WTC11 (cell line): ENCODE measurements around the gene NACC2. TPM values are rescaled to one million over a fixed set of nuclear protein-coding genes. Genes with fewer than 3 reads are reported as not detected.

ENCODE experiments used
- ATAC-seq: fragments of 200-7000 bp; cut with Tn5 transposase; 2 replicates; pipeline ENCODE4 v1.10.0; 2021; ENCODE audit warnings: mild to moderate bottlenecking, moderate library complexity
- CTCF ChIA-PET: fragments of 300-600 bp; sonication (Branson Sonifier 250); formaldehyde crosslinking; loops from one replicate; lab custom pipeline; 2021; ENCODE audit warnings: antibody characterized with exemption; lab: Charles Lee
- POLR2A ChIA-PET: fragments of 350-600 bp; sonication (Branson Sonifier 250); formaldehyde crosslinking; loops from one replicate; lab custom pipeline; 2021; ENCODE audit warnings: antibody characterized with exemption; lab: Charles Lee
- DNase-seq: peaks from one replicate; pipeline ENCODE4 v3.0.0; 2021; ENCODE audit warnings: low spot score
- H3K27ac Mint-ChIP-seq: 2 replicates; pipeline ENCODE4 v1.8.0; 2021; ENCODE audit warnings: mixed read lengths
- H3K27me3 Mint-ChIP-seq: 2 replicates; pipeline ENCODE4 v1.8.0; 2021; ENCODE audit warnings: low read depth, mild to moderate bottlenecking, moderate library complexity, mixed read lengths
- H3K36me3 Mint-ChIP-seq: 2 replicates; pipeline ENCODE4 v1.8.0; 2021; ENCODE audit warnings: mixed read lengths
- H3K4me1 Mint-ChIP-seq: 2 replicates; pipeline ENCODE4 v1.8.0; 2022; ENCODE audit warnings: mixed read lengths
- H3K4me3 Mint-ChIP-seq: 2 replicates; pipeline ENCODE4 v1.8.0; 2021; ENCODE audit warnings: mild to moderate bottlenecking, moderate library complexity, mixed read lengths
- H3K9me3 Mint-ChIP-seq: 2 replicates; pipeline ENCODE4 v1.8.0; 2021; ENCODE audit warnings: mixed read lengths
- CREM ChIP-seq: sonication (generic); formaldehyde crosslinking; IDR thresholded peaks from 2 replicates; pipeline ENCODE4 v1.8.1; 2022; ENCODE audit warnings: mild to moderate bottlenecking, missing genetic modification reagents, moderate library complexity
- CTCF ChIP-seq: fragments of 200-600 bp; IDR thresholded peaks from 2 replicates; pipeline ENCODE4 v1.8.0; 2022; ENCODE audit warnings: antibody characterized with exemption
- EMX1 ChIP-seq: fragments of 250-450 bp; sonication (Bioruptor Pico); IDR thresholded peaks from 2 replicates; pipeline ENCODE4 v1.8.0; 2021; ENCODE audit warnings: mild to moderate bottlenecking
- ESRRA ChIP-seq: sonication (generic); formaldehyde crosslinking; IDR thresholded peaks from 2 replicates; pipeline ENCODE4 v1.8.1; 2022; ENCODE audit warnings: mild to moderate bottlenecking, missing genetic modification reagents, borderline replicate concordance
- FOXP1 ChIP-seq: sonication (generic); formaldehyde crosslinking; IDR thresholded peaks from 2 replicates; pipeline ENCODE4 v1.8.0; 2022; ENCODE audit warnings: missing genetic modification reagents, mild to moderate bottlenecking, moderate library complexity, borderline replicate concordance
- GTF2I ChIP-seq: fragments of 250-450 bp; sonication (Bioruptor Pico); conservative IDR thresholded peaks from 2 replicates; pipeline ENCODE4 v1.4.0; 2021; ENCODE audit warnings: mild to moderate bottlenecking
- IRF2 ChIP-seq: sonication (generic); formaldehyde crosslinking; IDR thresholded peaks from 2 replicates; pipeline ENCODE4 v1.8.0; 2022; ENCODE audit warnings: low read depth, missing genetic modification reagents, borderline replicate concordance
- MYBL2 ChIP-seq: sonication (generic); formaldehyde crosslinking; IDR thresholded peaks from 2 replicates; pipeline ENCODE4 v1.8.1; 2023; ENCODE audit warnings: mild to moderate bottlenecking, moderate library complexity, missing genetic modification reagents
- NFE2L1 ChIP-seq: sonication (generic); formaldehyde crosslinking; IDR thresholded peaks from 2 replicates; pipeline ENCODE4 v1.8.1; 2023; ENCODE audit warnings: missing genetic modification reagents
- NR1H2 ChIP-seq: sonication (generic); formaldehyde crosslinking; IDR thresholded peaks from 2 replicates; pipeline ENCODE4 v1.9.0; 2021; ENCODE audit warnings: mild to moderate bottlenecking, moderate library complexity, missing genetic modification reagents
- NR2C2 ChIP-seq: sonication (generic); formaldehyde crosslinking; IDR thresholded peaks from 2 replicates; pipeline ENCODE4 v1.8.0; 2022; ENCODE audit warnings: mild to moderate bottlenecking, missing genetic modification reagents
- SOX15 ChIP-seq: fragments of 250-450 bp; sonication (Bioruptor Pico); IDR thresholded peaks from 2 replicates; pipeline ENCODE4 v1.9.0; 2021; ENCODE audit warnings: mild to moderate bottlenecking
- TCF7 ChIP-seq: sonication (generic); formaldehyde crosslinking; IDR thresholded peaks from 2 replicates; pipeline ENCODE4 v1.8.0; 2022; ENCODE audit warnings: mild to moderate bottlenecking, low read depth, missing genetic modification reagents, moderate library complexity
- ZNF121 ChIP-seq: sonication (generic); formaldehyde crosslinking; IDR thresholded peaks from 2 replicates; pipeline ENCODE4 v1.8.0; 2023; ENCODE audit warnings: missing genetic modification reagents
- ZNF219 ChIP-seq: sonication (generic); formaldehyde crosslinking; IDR thresholded peaks from 2 replicates; pipeline ENCODE4 v1.8.0; 2023; ENCODE audit warnings: missing genetic modification reagents, mild to moderate bottlenecking, borderline replicate concordance
- ZNF232 ChIP-seq: sonication (generic); formaldehyde crosslinking; IDR thresholded peaks from 2 replicates; pipeline ENCODE4 v1.8.0; 2022; ENCODE audit warnings: mild to moderate bottlenecking, missing genetic modification reagents
- ZNF281 ChIP-seq: sonication (generic); formaldehyde crosslinking; IDR thresholded peaks from 2 replicates; pipeline ENCODE4 v1.8.0; 2023; ENCODE audit warnings: mild to moderate bottlenecking, missing genetic modification reagents
- ZNF317 ChIP-seq: sonication (generic); formaldehyde crosslinking; IDR thresholded peaks from 2 replicates; pipeline ENCODE4 v1.8.1; 2023; ENCODE audit warnings: low read depth, mild to moderate bottlenecking, moderate library complexity, missing genetic modification reagents, borderline replicate concordance
- ZNF416 ChIP-seq: fragments of 250-450 bp; sonication (Bioruptor Pico); IDR thresholded peaks from 2 replicates; pipeline ENCODE4 v1.9.0; 2021; ENCODE audit warnings: mild to moderate bottlenecking, inconsistent platforms
- ZNF423 ChIP-seq: fragments of 250-450 bp; sonication (Bioruptor Pico); IDR thresholded peaks from 2 replicates; pipeline ENCODE4 v2.1.2; 2022; ENCODE audit warnings: mild to moderate bottlenecking, moderate library complexity
- ZSCAN18 ChIP-seq: fragments of 250-450 bp; sonication (Bioruptor Pico); IDR thresholded peaks from 2 replicates; pipeline ENCODE4 v2.1.2; 2022; ENCODE audit warnings: mild to moderate bottlenecking, moderate library complexity
- total RNA-seq: library from RNA; stranded (reverse); gene quantifications from 3 replicates; pipeline ENCODE4 v1.2.3, GENCODE V29; 2021
- TF ChIP-seq, protein P1 (sequence below): sonication (generic); formaldehyde crosslinking; IDR thresholded peaks from 2 replicates; pipeline ENCODE4 v1.8.1; 2022; ENCODE audit warnings: missing genetic modification reagents, borderline replicate concordance
- TF ChIP-seq, protein P2 (sequence below): sonication (generic); formaldehyde crosslinking; IDR thresholded peaks from 2 replicates; pipeline ENCODE4 v1.8.0; 2022; ENCODE audit warnings: mild to moderate bottlenecking, missing genetic modification reagents
- TF ChIP-seq, protein P3 (sequence below): sonication (generic); formaldehyde crosslinking; IDR thresholded peaks from 2 replicates; pipeline ENCODE4 v1.8.0; 2022; ENCODE audit warnings: mild to moderate bottlenecking, missing genetic modification reagents

The NACC2 gene
- total RNA-seq, 1 experiment from 2014 or later, result 17.1 TPM

DNA sequence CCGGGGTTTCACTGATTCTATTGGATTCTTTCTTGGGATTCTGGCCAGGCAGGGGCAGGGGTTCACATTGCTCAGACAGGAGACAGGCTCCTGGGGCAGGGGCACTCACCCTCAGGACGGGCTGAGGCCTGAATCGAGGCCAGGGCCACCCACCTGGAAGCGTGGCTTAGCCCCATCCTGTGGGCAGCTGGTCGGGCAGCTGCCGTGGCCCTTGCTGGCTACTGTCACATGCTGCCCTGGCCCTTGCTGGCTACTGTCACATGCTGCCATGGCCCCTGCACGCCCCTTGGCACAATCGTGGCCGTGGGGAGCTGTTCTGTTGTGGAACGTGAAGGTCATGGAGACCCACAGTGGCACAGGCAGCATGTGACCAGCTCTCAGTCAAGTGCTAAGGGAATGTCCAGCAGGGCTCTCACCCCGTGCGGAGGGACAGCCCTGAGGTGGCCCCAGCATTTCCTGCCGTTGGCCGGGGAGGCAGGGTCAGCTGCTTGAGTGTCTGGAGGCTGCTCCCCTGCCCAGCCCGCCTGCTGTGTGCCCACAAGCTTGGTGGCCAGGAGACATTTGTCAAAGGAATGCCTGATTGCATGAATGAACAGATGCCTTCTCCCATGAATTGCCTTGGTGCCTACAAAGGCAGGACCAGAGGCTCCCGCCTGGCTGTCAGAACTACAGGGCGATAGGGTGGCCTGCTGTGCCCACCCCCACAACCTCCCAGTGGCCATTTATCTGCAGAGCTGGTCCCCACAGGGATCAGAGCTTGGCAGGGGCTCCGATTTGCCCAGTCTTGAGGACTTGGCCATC is 40.4 kb upstream of the NACC2 start:
- Mint-ChIP-seq H3K27me3 (peaks cover 16% of the 10 kb centered on the region), H3K27ac (no peak overlapping the region)
- TF ChIP-seq ZSCAN18 (CRISPR knock-in tag) (no peak), GTF2I (CRISPR knock-in tag) (no peak), ZNF423 (CRISPR knock-in tag) (no peak), ZNF416 (CRISPR knock-in tag) (no peak), EMX1 (CRISPR knock-in tag) (no peak), CTCF (no peak), NR2C2 (CRISPR knock-in tag) (no peak), SOX15 (no peak), IRF2 (no peak), ZNF219 (no peak), ESRRA (CRISPR knock-in tag) (no peak), CREM (CRISPR knock-in tag) (no peak), NR1H2 (no peak)
- TF ChIP-seq, all 79 proteins: peak for 0
- CTCF ChIA-PET, result interaction anchor here (1.0 kb wide), 2 partner anchors 35 to 95 kb away, joined by 3 read pairs; no protein-coding TSS in a partner anchor
- H3K4me1 Mint-ChIP-seq, result peaks cover 18% of the 10 kb centered on the region
- no peak overlapping the region for H3K4me3 Mint-ChIP-seq
- POLR2A ChIA-PET, result no interaction called here
- ATAC-seq (no peak), DNase-seq (no peak)
- H3K36me3 Mint-ChIP-seq, result no peaks in the 10 kb centered on the region
- no peaks in the 10 kb centered on the region for H3K9me3 Mint-ChIP-seq

DNA sequence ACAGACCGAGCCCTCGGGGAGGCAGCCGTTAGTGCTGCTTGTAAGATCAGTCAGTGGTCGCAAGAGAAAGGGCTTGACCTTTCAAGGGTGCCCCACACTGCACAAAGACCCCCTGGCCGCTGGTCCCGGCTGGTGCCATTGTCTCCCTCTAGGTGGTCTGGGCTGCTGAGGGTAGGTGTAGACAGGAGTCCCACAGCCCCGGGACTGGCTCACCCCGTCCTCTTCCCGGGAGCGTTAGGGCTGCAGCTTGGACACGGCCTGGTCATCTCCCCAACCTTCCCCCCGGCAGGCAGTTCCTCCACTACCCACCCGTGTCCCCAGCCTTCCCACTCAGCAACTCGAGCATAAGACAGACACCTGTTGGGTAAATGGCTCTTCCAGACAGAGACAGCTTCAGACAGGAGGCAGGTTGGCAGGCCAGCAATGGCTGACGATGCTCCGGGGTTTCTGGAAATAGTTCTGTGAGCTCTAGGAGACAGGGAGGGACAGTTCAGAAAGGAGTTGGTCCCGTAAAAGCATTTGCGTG is 38.9 kb upstream of the NACC2 start:
- H3K9me3 Mint-ChIP-seq, result no peaks in the 10 kb centered on the region
- POLR2A ChIA-PET, result no interaction called here
- TF ChIP-seq ZNF281 (CRISPR knock-in tag), result no peak
- no peak for TF ChIP-seq ZNF232 (CRISPR knock-in tag)
- TF ChIP-seq, protein P1, sequence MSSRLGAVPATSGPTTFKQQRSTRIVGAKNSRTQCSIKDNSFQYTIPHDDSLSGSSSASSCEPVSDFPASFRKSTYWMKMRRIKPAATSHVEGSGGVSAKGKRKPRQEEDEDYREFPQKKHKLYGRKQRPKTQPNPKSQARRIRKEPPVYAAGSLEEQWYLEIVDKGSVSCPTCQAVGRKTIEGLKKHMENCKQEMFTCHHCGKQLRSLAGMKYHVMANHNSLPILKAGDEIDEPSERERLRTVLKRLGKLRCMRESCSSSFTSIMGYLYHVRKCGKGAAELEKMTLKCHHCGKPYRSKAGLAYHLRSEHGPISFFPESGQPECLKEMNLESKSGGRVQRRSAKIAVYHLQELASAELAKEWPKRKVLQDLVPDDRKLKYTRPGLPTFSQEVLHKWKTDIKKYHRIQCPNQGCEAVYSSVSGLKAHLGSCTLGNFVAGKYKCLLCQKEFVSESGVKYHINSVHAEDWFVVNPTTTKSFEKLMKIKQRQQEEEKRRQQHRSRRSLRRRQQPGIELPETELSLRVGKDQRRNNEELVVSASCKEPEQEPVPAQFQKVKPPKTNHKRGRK, result no peak
- TF ChIP-seq TCF7, result no peak
- TF ChIP-seq ZNF317 (CRISPR knock-in tag), result no peak
- TF ChIP-seq FOXP1 (CRISPR knock-in tag), result no peak; the same call in 1 of the 2 replicates
- TF ChIP-seq CTCF, result no peak
- no peak for TF ChIP-seq MYBL2 (CRISPR knock-in tag)
- no peak for TF ChIP-seq CREM (CRISPR knock-in tag)
- TF ChIP-seq SOX15, result no peak
- TF ChIP-seq, protein P2, sequence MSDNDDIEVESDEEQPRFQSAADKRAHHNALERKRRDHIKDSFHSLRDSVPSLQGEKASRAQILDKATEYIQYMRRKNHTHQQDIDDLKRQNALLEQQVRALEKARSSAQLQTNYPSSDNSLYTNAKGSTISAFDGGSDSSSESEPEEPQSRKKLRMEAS (CRISPR knock-in tag), result no peak
- TF ChIP-seq, protein P3, sequence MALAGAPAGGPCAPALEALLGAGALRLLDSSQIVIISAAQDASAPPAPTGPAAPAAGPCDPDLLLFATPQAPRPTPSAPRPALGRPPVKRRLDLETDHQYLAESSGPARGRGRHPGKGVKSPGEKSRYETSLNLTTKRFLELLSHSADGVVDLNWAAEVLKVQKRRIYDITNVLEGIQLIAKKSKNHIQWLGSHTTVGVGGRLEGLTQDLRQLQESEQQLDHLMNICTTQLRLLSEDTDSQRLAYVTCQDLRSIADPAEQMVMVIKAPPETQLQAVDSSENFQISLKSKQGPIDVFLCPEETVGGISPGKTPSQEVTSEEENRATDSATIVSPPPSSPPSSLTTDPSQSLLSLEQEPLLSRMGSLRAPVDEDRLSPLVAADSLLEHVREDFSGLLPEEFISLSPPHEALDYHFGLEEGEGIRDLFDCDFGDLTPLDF (CRISPR knock-in tag), result no peak
- TF ChIP-seq ZNF121 (CRISPR knock-in tag), result no peak
- no peak for TF ChIP-seq ZNF416 (CRISPR knock-in tag)
- TF ChIP-seq NFE2L1 (CRISPR knock-in tag), result no peak

More for the DNA sequence above, 38.9 kb upstream of the NACC2 start:
- H3K27ac Mint-ChIP-seq, result no peak overlapping the region
- peaks cover 16% of the 10 kb centered on the region for H3K27me3 Mint-ChIP-seq
- H3K36me3 Mint-ChIP-seq, result no peaks in the 10 kb centered on the region
- DNase-seq (no peak), ATAC-seq (no peak)
- CTCF ChIA-PET, result interaction anchor here (0.6 to 1.8 kb wide), 4 partner anchors 9 to 624 kb away, joined by 3 to 6 read pairs (median 4); partner anchors contain the start of gene LCN8
- H3K4me1 Mint-ChIP-seq, result peaks cover 18% of the 10 kb centered on the region
- H3K4me3 Mint-ChIP-seq, result peak overlapping the region; percentile 67
